Smooth muscle cell (in vitro differentiated cells): Measurements from ENCODE around the gene CCDC33. TPM values are rescaled to one million over a fixed set of nuclear protein-coding genes. Genes with fewer than 3 reads are reported as not detected.

ENCODE experiments used
- DNase-seq: peaks from one replicate; lab custom pipeline; 2025; ENCODE audit not compliant: unreplicated experiment; lab: John Stamatoyannopoulos, UW
- H2AFZ ChIP-seq: fragments of 200-600 bp; sonication (generic); 2 replicates; pipeline ENCODE4 v1.6.0; 2016; ENCODE audit warnings: antibody characterized with exemption, low read depth, mild to moderate bottlenecking
- H3F3A ChIP-seq: fragments of 200-600 bp; sonication (generic); 2 replicates; pipeline ENCODE4 v1.6.0; 2017; ENCODE audit warnings: antibody characterized with exemption, low read depth
- H3K27ac ChIP-seq: fragments of 200-600 bp; sonication (generic); 2 replicates; pipeline ENCODE4 v1.5.1; 2016; ENCODE audit warnings: low read depth, mild to moderate bottlenecking
- H3K27me3 ChIP-seq: fragments of 200-600 bp; sonication (generic); 2 replicates; pipeline ENCODE4 v1.6.1; 2016; ENCODE audit warnings: low read depth, mild to moderate bottlenecking
- H3K36me3 ChIP-seq: fragments of 200-600 bp; sonication (generic); 2 replicates; pipeline ENCODE4 v1.5.1; 2016; ENCODE audit warnings: low read depth
- H3K4me1 ChIP-seq: fragments of 200-600 bp; sonication (generic); 2 replicates; pipeline ENCODE4 v1.5.1; 2016; ENCODE audit warnings: low read depth
- H3K4me2 ChIP-seq: fragments of 200-600 bp; sonication (generic); 2 replicates; pipeline ENCODE4 v1.6.0; 2016; ENCODE audit warnings: mild to moderate bottlenecking
- H3K4me3 ChIP-seq: fragments of 200-600 bp; sonication (generic); 2 replicates; pipeline ENCODE4 v1.5.1; 2016; ENCODE audit warnings: mild to moderate bottlenecking
- H3K79me2 ChIP-seq: fragments of 200-600 bp; sonication (generic); 2 replicates; pipeline ENCODE4 v1.6.0; 2016; ENCODE audit warnings: low read depth, mild to moderate bottlenecking
- H3K9ac ChIP-seq: fragments of 200-600 bp; sonication (generic); 2 replicates; pipeline ENCODE4 v1.6.0; 2016; ENCODE audit warnings: low read depth
- H3K9me3 ChIP-seq: fragments of 200-600 bp; sonication (generic); replicated peaks from 2 replicates; pipeline ENCODE4 v1.5.1; 2016; ENCODE audit warnings: low read depth
- H4K20me1 ChIP-seq: fragments of 200-600 bp; sonication (generic); 2 replicates; pipeline ENCODE4 v1.6.0; 2016; ENCODE audit warnings: low read depth
- CTCF ChIP-seq: fragments of 200-600 bp; sonication (generic); IDR thresholded peaks from 2 replicates; pipeline ENCODE4 v1.5.1; 2017; ENCODE audit warnings: borderline replicate concordance, mild to moderate bottlenecking, antibody characterized with exemption; ENCODE audit not compliant: insufficient read depth, poor library complexity, severe bottlenecking
- WGBS: methylation state at CpG from one replicate; pipeline ENCODE4 v1.1.7; 2016; ENCODE audit warnings: low lambda C conversion rate; 5-methylcytosine and 5-hydroxymethylcytosine counted together
- polyA plus RNA-seq: library from polyadenylated mRNA; unstranded; fragments of >200 nt; fragmentation: Nextera tagmentation; extraction: Ambion mirVana; gene quantifications from 2 replicates; pipeline ENCODE4 v1.2.1, GENCODE V29; 2016
- total RNA-seq: library from RNA; depleted of rRNA; stranded (reverse); fragments of >200 nt; gene quantifications from 2 replicates; pipeline ENCODE4 v1.2.3, GENCODE V29; 2014

The CCDC33 gene
- total and polyA plus RNA-seq, 2 experiments from 2014 or later = 3.8 to 5.8 TPM

GRCh38 chr15:74231475-74231874 is 4.7 kb upstream of the CCDC33 start:
- no peaks in the 10 kb centered on the region for H4K20me1 ChIP-seq
- peaks cover 12% of the 10 kb centered on the region for H3K4me1 ChIP-seq
- no peak overlapping the region for H3K9ac ChIP-seq
- no peaks in the 10 kb centered on the region for H3F3A ChIP-seq
- H3K36me3 ChIP-seq = no peaks in the 10 kb centered on the region
- no peak overlapping the region for H3K4me2 ChIP-seq
- H3K27me3 ChIP-seq = no peaks in the 10 kb centered on the region
- H3K4me3 ChIP-seq = no peak overlapping the region
- no peak for TF ChIP-seq CTCF
- no peaks in the 10 kb centered on the region for H3K9me3 ChIP-seq
- H2AFZ ChIP-seq = no peak overlapping the region
- DNase-seq = no peak
- H3K79me2 ChIP-seq = no peaks in the 10 kb centered on the region
- 97% methylated on average over 10 of the region's 10 CpGs for WGBS
- no peak overlapping the region for H3K27ac ChIP-seq

- no peak overlapping the region for H3K9ac ChIP-seq
- H3K9me3 ChIP-seq = no peaks in the 10 kb centered on the region
- no peaks in the 10 kb centered on the region for H4K20me1 ChIP-seq
- peak overlapping the region; percentile 13 for H3K4me2 ChIP-seq
- H3K36me3 ChIP-seq = no peaks in the 10 kb centered on the region
- no peak for TF ChIP-seq CTCF
- no peak overlapping the region for H3K4me3 ChIP-seq
- WGBS = 71% methylated on average over 6 of the region's 6 CpGs
- H3K4me1 ChIP-seq = peaks cover 7% of the 10 kb centered on the region
- H3K79me2 ChIP-seq = no peaks in the 10 kb centered on the region
- H3F3A ChIP-seq = no peaks in the 10 kb centered on the region
- H3K27me3 ChIP-seq = no peaks in the 10 kb centered on the region
- H3K27ac ChIP-seq = peak overlapping the region; percentile 26
- DNase-seq = no peak
- no peak overlapping the region for H2AFZ ChIP-seq
These were observed 2.8 kb upstream of the CCDC33 start for GRCh38 chr15:74233373-74233772.

GRCh38 chr15:74233851-74234597 is 2.1 kb upstream of the CCDC33 start:
- no peak overlapping the region for H3K4me3 ChIP-seq
- no peaks in the 10 kb centered on the region for H3F3A ChIP-seq
- no peak overlapping the region for H3K9ac ChIP-seq
- no peaks in the 10 kb centered on the region for H4K20me1 ChIP-seq
- no peaks in the 10 kb centered on the region for H3K36me3 ChIP-seq
- H3K4me1 ChIP-seq = peaks cover 1% of the 10 kb centered on the region
- no peaks in the 10 kb centered on the region for H3K27me3 ChIP-seq
- WGBS = 56% methylated on average over 3 of the region's 3 CpGs
- DNase-seq = no peak
- H3K4me2 ChIP-seq = peak overlapping the region; percentile 13
- H3K27ac ChIP-seq = peak overlapping the region; percentile 26
- no peak overlapping the region for H2AFZ ChIP-seq
- H3K9me3 ChIP-seq = no peaks in the 10 kb centered on the region
- H3K79me2 ChIP-seq = no peaks in the 10 kb centered on the region
- no peak for TF ChIP-seq CTCF

- Histone ChIP-seq H3K79me2 (no peaks in the 10 kb centered on the region), H3K9ac (no peak overlapping the region), H2AFZ (no peak overlapping the region), H4K20me1 (no peaks in the 10 kb centered on the region), H3K27me3 (no peaks in the 10 kb centered on the region), H3K4me1 (peaks cover 6% of the 10 kb centered on the region), H3K4me3 (no peak overlapping the region), H3K36me3 (no peaks in the 10 kb centered on the region), H3K27ac (peak overlapping the region; percentile 26), H3K9me3 (no peaks in the 10 kb centered on the region), H3F3A (no peaks in the 10 kb centered on the region), H3K4me2 (no peak overlapping the region)
- no peak for DNase-seq
- WGBS = 96% methylated on average over 9 of the region's 9 CpGs
- TF ChIP-seq CTCF = no peak
These were observed 1.6 kb upstream of the CCDC33 start for GRCh38 chr15:74234598-74234875.
